ENCODE data around the gene TYMP.

GRCh38 chr22:50574383-50574755, 44.6 kb upstream of the TYMP start:
- TF ChIP-seq CTCF (IDR thresholded peaks at IDR 0.05) (no peak), POLR2A (IDR thresholded peaks at IDR 0.05) (no peak)

Measured in testis (tissue), 2 donors.